Skin of body (tissue), 2 donors: ENCODE results near the gene PCDH11Y. TPM values are rescaled to one million over a fixed set of nuclear protein-coding genes. Genes with fewer than 3 reads are reported as not detected.
"Not testable (repeated sequence)": the region's sequence is repeated elsewhere in the genome, so short reads cannot be mapped to it uniquely, and the experiment has no call there.

Source experiments
- DNase-seq: peaks from one replicate; lab custom pipeline; 2025; lab: John Stamatoyannopoulos, UW
- total RNA-seq: library from RNA; depleted of rRNA; stranded (reverse); fragments of >200 nt; gene quantifications from one replicate; pipeline ENCODE4 v1.2.3, GENCODE V29; 2014

PCDH11Y gene
- 0.10 TPM for total RNA-seq

DNA sequence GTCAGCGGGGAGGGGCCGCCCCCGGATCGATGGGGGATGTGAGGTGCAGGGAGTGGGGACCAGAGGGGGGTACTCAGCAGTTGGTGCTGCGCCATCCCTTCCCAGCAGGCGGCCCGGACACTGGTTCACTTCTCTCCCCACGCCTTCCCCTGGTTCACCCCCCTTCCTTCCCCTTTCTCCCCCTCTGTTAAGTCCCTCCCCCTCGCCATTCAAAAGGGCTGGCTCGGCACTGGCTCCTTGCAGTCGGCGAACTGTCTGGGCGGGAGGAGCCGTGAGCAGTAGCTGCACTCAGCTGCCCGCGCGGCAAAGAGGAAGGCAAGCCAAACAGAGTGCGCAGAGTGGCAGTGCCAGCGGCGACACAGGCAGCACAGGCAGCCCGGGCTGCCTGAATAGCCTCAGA lies at the start of gene PCDH11Y:
Gene PCDH11Y (plus strand): TSS at position 240 of the 400 bp plus-strand sequence. CDS start 56,804 bp downstream, outside the sequence.
- DNase-seq = not testable (repeated sequence)

DNA sequence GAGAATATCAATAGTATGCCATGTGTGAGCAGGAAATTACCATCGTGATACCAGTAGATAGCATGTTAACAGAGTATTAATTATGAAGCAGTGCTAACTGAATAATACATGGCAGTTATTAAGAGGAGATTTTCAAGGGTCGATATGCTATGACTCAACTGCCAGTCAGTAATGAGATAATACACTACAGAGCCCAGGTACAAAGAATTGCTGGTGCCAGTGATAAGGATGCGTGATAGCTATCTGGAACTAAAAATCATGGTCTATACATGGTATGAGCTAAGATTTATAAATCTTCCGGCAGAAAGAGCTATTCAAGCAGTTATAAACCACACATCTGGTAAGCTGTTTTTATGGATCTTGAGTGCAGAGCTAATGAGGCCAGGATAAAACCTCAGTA lies 32.2 kb upstream of the PCDH11Y start:
- not testable (repeated sequence) for DNase-seq

- DNase-seq = not testable (repeated sequence)
Measured at GRCh38 chrY:4991743-4992400, 8.2 kb upstream of the PCDH11Y start.

DNA sequence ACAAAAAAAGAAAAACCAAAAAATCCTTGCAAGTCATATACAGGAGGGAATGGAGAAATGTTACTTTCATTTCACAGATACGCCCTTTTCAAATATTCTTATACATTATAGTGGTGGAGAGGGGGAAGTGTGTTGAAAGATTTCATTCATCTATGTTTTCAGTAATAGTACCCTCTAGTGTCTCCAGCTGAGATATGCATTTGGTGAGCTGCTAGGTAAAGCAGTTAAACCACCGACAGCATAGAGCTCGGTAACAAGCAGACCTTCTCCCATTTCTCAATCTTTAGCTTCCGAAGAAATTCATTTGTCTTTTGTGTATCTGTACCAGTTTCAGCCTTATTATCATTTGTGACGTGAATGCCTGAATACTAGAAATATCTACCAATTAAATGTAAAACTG lies 5.2 kb upstream of the PCDH11Y start:
- not testable (repeated sequence) for DNase-seq

DNA sequence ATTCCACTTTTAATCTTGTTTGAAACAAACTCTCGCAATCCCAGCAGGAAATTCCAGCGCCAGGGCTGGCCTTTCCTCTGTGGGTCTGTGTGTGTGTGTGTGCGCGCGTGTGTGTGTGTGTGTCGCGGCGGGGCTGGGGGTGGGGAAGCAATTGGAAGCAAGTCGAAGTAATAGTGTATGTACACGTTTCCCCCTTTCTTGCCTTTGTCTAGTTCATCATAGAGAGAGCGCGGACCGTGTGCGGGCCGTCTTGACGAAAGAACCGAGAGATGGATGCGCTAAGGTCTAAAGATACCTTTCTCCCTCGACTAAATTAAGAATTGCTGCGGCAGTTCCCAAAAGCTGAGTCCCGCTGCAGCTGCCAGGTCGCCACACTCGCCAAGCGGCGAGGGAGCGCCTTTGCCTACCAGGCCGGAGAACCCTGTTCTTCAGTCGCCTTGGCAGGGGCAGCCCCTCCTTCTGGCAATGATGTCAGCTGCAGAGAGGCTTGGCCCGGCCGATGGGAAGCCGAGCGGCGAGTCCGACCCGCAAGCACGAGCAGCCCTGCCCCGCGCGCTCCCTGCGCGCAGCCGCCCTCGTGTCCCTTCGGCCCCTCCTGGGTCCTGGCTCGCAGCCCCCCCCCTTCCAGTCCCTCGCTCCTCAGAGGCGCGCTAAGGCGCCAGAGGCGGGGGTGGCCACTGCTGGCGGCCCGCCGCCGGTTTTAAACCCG lies 2.5 kb downstream of the PCDH11Y start:
- not testable (repeated sequence) for DNase-seq

DNA sequence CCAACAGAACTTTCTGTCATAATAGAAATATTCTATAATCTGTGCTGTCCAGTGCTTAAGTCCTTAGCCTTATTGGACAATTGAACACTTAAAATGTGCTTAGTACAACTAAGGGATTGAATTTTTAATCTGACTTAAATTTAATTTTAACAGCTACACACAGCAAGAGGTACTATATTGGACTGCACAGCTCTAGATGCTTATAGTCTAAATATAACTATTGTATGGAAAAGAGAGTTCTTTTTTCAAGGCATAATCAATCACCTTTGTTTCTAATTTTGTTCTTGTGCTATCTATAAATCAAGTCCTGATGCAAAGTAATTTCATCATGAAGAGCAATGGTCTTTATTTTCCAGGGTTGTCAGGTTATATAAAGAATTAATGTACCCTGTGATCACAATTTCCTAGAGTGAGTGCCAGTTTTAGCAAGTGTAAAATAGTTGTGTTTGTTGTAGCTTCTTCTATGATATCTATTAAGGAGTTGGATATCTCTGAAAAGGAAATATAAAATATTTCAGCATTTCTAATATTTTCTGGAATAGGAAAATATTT lies 39.0 kb downstream of the PCDH11Y start:
- DNase-seq = not testable (repeated sequence)

- not testable (repeated sequence) for DNase-seq
Measured at GRCh38 chrY:5083017-5083416, 82.9 kb downstream of the PCDH11Y start.

- DNase-seq = not testable (repeated sequence)
Measured at GRCh38 chrY:5182998-5183397, 182.9 kb downstream of the PCDH11Y start.

DNA sequence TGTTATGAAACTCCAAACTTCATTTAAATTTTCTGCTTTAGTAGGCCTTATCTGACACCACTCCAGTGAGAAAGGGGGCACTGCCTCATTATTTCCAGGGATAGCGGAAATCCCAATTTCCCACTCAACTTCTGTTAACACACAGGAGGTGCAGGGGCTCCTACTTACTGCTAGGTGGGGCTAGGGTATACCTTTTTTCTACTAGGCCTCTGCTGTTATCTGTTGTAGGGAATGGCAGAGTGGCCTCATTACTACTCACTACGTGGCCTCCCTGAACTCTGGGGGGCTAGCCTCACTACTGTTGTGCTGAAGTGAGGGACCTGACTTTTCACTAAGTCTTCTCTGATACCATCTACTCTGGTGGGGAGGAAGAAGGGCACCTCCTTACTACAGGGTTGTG lies 215.0 kb downstream of the PCDH11Y start:
- DNase-seq = not testable (repeated sequence)

- DNase-seq = not testable (repeated sequence)
Measured at GRCh38 chrY:5324931-5325330, 324.8 kb downstream of the PCDH11Y start.

GRCh38 chrY:5342220-5342619 lies 342.1 kb downstream of the PCDH11Y start:
- not testable (repeated sequence) for DNase-seq

DNA sequence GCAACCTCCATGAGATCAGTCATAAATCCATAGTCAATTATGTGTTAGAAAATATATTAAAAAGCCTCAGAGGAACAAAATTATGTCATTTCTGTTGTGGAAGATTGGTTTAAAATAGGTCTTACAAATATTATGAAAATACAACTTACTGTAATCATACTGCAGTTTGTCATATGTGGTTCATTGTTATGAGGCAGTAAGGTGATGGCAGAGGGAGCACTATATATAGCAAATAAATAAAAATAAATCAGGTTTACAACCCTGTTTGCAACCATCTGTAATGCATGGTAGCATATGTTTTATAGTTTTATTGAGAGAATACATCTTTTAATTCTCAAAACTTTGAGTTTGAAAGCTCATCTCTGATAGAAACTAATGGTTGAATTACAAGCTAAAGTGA lies 543.6 kb downstream of the PCDH11Y start:
- DNase-seq = not testable (repeated sequence)

- DNase-seq = not testable (repeated sequence)
Measured at GRCh38 chrY:5638589-5638988, 638.5 kb downstream of the PCDH11Y start.

GRCh38 chrY:5679265-5679664 lies 679.2 kb downstream of the PCDH11Y start:
- not testable (repeated sequence) for DNase-seq

GRCh38 chrY:5708727-5709126 lies 708.6 kb downstream of the PCDH11Y start:
- DNase-seq = not testable (repeated sequence)

- DNase-seq = not testable (repeated sequence)
Measured at GRCh38 chrY:5709788-5710381, 709.8 kb downstream of the PCDH11Y start.

GRCh38 chrY:5761403-5761802 lies 761.3 kb downstream of the PCDH11Y start:
- not testable (repeated sequence) for DNase-seq

DNA sequence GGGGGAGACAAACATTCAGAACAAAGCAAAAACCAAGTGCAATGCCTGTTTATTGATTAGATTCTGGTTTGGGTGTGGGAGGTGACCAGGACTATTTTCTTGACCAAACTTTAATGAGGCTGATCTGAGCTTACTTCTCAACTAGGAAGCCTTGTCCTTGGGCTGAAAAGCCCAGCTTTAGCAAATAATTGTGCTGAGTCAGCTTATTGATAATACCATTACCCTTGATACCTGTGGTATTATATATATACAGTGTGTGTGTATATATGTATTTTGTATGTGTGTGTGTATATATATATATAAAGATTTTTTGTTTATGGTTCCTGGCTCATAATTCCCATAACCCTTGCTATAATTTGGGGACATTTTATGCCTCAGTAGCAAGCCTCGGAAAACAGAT lies 776.4 kb downstream of the PCDH11Y start:
- not testable (repeated sequence) for DNase-seq
